ENCODE measurements around the gene BAK1. TPM values are rescaled to one million over a fixed set of nuclear protein-coding genes. Genes with fewer than 3 reads are reported as not detected.

Gene BAK1
- total RNA-seq, 1 donor: 9.9 TPM

DNA sequence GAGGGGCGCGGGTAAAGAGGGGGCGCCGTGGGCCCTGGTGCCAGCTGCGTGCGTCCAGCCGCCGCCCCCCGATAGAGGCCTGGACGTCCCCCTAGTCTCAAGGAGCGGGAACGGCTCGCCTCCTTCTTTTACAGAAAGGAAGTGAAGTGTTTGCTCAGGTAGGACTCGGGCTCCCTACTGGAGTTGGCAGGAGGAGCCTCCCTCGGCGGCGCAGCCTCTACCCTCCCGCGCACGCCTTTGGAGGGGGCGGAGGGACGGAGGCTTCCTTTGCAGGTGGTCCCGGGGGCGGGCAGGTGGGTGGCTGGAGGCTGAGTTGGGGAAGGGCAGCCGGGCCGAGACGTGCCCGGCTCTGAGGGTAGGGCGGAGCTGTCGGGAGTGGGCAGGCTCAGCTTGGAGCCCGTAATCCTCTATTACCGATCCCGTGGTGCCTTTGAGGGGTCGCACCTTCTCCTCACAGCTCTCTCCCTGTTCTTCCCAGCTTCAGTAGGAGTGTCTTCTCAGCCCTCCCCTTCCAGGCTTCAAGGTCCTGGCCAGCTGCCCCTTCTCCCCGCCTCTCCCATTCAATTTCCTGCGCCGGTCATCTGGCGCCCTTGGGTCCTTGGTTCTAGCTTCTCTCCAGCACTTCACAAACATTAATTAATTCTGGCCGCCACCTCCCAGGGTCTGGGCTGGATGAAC is 41.8 kb upstream of the BAK1 start:
- TF ChIP-seq CTCF (IDR thresholded peaks at IDR 0.05; ENCODE audit: insufficient read depth, low read length): no peak
- peak overlapping the region; percentile 83 for H3K4me3 ChIP-seq (ENCODE audit: low read depth, low read length)
- DNase-seq (ENCODE audit: low read depth): peak; percentile 53

GRCh38 chr6:33620856-33621710 is 41.0 kb upstream of the BAK1 start, which contains the start of gene ITPR3:
TSS of gene ITPR3 (plus strand) at chr6:33621322. CDS start at chr6:33621603, 281 bp downstream.
- H3K4me3 ChIP-seq (ENCODE audit: low read depth, low read length): peak within 1 kb of the TSS; percentile 83
- no peak for DNase-seq (ENCODE audit: low read depth)
- TF ChIP-seq CTCF (IDR thresholded peaks at IDR 0.05; ENCODE audit: insufficient read depth, low read length): no peak

DNA sequence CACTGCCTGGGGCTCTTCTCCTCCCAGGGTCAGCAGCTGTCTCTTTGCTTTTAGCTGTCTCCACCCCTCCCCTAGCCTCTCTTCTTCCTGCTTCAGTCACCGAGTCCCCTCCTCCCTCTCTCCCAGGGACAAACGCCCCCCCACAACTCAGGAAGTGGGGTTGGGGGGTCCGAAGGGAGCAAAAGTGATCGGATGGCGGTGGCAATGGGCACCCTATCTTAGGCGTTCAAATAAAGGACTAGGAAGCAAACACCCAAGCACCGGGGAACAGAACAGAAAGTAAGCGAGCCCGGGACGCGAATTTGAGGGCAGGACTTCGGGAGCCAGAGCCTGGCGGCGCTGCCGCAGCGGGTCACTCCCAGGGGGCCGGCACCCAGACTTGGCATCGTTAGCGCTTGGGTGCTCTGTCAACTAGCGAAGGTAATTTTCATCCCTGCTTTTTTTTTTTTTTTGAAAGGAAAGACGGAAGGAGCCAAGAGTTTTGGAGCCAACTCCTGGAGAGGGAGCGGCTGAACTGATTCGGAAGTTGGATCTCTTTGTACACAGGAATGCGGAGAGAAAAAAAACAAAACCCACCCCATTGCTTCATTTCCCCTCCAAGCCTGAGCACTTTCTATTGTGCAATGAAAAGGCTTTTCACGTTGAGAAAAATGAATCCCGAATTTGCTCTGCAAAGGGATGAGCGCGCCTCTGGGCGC is 40.2 kb upstream of the BAK1 start:
- DNase-seq (ENCODE audit: low read depth): peak; percentile 92

GRCh38 chr6:33619166-33619840 is 39.2 kb upstream of the BAK1 start:
- DNase-seq (ENCODE audit: low read depth): no peak
- TF ChIP-seq CTCF (IDR thresholded peaks at IDR 0.05; ENCODE audit: insufficient read depth, low read length): no peak
- H3K4me3 ChIP-seq (ENCODE audit: low read depth, low read length): no peak overlapping the region

More for the DNA sequence above, 40.2 kb upstream of the BAK1 start:
- peak overlapping the region; percentile 83 for H3K4me3 ChIP-seq (ENCODE audit: low read depth, low read length)
- TF ChIP-seq CTCF (IDR thresholded peaks at IDR 0.05; ENCODE audit: insufficient read depth, low read length): no peak

DNA sequence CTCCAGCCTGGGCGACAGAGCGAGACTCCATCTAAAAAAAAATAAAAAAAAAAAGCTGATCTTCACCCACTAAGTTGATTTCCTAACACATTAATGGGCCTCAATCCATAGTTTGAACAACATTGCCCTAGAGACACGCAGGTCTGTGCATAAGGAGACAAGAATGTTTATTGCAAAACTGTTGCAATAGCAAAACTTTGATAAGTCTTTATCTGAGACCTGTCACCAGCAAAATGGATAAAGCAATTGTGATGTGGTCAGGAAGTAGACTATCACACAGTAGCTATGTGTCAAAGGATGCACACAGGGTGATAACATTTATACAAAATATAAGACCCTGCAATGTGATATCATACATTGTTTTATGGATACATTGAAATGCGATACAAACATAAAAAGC is 36.8 kb upstream of the BAK1 start:
- H3K4me3 ChIP-seq (ENCODE audit: low read depth, low read length): no peak overlapping the region
- no peak for TF ChIP-seq CTCF (IDR thresholded peaks at IDR 0.05; ENCODE audit: insufficient read depth, low read length)
- DNase-seq (ENCODE audit: low read depth): peak; percentile 85

DNA sequence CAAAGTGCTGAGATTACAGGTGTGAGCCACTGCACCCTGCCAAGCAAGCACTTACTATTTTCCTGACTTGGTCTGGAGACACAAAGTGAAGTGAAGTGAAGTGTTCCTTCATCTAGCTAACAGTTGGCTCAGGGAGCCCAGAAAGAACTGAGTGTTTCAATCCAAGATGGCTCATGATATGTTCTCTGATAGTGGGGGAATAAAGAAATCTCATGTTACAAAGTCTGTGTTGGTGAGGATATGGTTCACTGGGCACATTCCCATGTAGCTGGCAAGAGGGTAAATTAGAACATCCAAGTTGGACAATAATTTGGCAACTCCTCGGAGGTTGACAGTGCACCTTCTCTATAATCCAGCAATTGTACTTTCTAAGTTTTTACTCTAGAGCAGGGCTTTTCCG is 36.0 kb upstream of the BAK1 start:
- no peak for TF ChIP-seq CTCF (IDR thresholded peaks at IDR 0.05; ENCODE audit: insufficient read depth, low read length)
- H3K4me3 ChIP-seq (ENCODE audit: low read depth, low read length): no peak overlapping the region
- no peak for DNase-seq (ENCODE audit: low read depth)
